Stimulated activated CD4-positive, alpha-beta T cell treated with anti-CD3 and anti-CD28 coated beads, Interleukin-1b, Interleukin-23, amount 100 ng/mL, for 48 hours (primary cell): ENCODE data around the gene C14orf93.
A peak's percentile ranks its signal among the peaks of the same experiment; 100 is the strongest.

Experiments used
- DNase-seq: peaks from one replicate; pipeline ENCODE4 v3.0.0-alpha.2; 2020

Gene C14orf93, protein sequence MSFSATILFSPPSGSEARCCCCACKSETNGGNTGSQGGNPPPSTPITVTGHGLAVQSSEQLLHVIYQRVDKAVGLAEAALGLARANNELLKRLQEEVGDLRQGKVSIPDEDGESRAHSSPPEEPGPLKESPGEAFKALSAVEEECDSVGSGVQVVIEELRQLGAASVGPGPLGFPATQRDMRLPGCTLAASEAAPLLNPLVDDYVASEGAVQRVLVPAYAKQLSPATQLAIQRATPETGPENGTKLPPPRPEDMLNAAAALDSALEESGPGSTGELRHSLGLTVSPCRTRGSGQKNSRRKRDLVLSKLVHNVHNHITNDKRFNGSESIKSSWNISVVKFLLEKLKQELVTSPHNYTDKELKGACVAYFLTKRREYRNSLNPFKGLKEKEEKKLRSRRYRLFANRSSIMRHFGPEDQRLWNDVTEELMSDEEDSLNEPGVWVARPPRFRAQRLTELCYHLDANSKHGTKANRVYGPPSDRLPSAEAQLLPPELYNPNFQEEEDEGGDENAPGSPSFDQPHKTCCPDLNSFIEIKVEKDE

DNA sequence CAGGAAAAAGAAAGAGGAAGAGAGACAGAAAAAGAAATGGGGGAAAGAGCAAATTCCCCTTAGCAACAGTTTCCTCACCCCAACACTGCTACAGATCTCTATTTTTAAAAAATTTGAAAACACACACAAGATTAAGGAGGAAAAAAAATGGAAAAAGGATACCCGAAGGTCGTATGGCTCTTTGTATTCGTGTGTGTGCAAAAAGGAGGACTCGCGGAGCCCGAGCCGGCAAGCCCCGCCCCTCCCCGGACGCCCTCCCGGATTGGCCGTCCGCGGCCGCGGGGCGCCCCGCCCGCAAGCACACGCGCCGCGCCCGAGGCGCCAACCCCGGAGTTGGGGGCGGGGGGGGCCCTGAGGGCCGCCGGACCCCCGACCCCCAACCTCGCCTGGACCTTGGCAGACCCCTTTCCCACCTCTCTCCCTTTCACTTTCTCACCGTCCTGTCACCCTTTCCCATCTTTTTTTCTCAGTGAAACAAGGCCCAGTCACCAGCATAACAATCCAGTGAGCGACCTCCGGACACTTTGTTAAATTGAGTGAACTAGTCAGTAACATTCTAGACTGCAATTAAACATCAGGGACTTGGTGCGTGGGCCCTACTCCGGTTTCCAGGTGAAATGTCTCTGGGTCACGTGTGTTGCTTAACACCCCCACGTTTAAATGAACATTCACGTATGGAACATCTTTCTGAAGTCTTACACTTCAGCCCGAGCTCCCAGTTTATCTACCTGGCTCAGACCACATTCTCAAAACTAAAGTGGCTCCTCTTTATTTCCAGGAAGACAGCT lies at the start of gene C14orf93:
TSS of gene C14orf93 (minus strand) at position 205 of the 788 bp plus-strand sequence. CDS start 11,120 bp downstream, outside the sequence.
- peak; percentile 81 for DNase-seq

DNA sequence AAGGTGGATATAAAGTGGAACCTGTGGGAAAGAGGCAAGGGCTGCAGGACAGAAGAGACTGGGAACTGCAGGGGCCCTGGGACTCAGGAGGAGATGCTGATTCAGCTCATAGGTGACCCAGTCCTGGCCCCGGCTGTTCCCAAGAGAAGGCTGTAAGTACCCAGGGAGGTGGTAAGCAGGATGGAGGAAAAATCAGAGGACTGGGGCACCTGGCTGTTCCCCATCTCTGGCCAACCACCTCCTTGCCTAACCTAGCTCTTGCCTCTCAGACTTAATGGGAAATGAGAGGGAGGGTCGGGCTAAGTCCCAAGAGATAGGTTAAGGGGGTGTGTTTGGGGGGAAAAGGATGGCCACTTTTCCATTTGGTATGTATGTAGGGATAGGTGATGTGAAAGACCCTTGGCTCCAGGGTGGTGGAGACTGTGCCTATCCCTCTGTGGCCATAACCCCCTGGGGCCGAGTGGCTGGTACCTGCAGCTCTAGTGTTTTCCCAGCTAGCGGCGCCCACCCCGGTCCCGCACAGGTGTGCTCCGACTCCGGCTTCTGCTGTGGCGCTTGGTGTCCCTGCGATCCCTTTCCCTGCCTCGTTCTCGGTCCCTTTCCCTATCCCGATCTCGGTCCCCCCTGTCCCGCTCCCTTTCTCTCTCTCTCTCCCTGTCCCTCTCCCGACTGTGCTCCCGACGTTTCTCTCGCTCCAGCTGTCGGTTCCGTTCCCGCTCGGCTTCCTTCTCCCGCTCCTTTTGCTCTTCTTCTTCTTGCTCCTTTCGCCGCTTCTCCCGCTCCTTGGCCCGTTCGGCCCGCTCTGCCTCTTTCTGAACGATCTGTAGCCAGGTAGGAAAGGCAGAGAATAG lies 48.9 kb upstream of the C14orf93 start:
- no peak for DNase-seq

DNA sequence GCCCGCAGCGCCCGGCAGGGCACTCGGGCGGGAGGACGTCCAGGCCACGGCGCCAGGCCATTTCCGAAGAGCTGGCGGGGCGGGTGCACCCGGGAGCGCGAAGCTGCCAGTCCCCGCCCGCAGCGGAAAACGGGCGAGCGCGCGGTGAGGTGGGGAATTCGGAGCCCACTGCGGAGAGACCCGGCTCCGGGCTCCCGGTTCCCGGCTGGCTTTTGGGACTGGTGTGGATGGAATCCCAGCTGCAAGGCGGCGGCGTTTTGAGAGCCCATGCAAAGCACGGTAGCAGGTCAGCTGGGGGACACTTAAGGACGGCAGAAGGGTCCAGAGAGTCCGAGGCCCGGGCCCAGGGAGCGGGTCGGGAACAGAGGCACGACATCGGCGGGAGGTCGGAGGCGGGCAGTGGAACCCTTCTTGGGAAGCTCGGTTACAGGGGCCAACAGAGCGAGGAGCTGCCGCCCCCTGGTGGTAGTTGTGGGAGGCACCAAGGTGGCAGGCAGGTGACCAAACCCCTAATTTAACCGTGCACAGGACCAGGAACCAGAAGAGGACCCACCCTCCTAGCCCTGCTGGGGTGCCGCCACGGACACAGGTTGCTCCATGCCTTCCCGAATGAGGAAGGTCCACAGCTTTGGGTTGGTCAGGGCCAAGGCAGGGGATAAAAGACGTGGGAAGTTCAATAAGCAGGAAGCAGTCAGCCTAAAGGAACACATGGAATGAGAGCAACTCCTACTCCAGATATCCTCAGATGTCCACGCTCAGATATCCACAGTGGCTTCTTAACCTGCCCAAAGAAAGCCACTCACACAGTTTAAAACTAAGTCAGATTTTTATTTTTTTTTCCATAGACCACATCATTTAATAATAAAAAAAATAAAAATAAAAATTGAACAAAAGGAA lies 48.1 kb upstream of the C14orf93 start:
- peak; percentile 85 for DNase-seq

DNA sequence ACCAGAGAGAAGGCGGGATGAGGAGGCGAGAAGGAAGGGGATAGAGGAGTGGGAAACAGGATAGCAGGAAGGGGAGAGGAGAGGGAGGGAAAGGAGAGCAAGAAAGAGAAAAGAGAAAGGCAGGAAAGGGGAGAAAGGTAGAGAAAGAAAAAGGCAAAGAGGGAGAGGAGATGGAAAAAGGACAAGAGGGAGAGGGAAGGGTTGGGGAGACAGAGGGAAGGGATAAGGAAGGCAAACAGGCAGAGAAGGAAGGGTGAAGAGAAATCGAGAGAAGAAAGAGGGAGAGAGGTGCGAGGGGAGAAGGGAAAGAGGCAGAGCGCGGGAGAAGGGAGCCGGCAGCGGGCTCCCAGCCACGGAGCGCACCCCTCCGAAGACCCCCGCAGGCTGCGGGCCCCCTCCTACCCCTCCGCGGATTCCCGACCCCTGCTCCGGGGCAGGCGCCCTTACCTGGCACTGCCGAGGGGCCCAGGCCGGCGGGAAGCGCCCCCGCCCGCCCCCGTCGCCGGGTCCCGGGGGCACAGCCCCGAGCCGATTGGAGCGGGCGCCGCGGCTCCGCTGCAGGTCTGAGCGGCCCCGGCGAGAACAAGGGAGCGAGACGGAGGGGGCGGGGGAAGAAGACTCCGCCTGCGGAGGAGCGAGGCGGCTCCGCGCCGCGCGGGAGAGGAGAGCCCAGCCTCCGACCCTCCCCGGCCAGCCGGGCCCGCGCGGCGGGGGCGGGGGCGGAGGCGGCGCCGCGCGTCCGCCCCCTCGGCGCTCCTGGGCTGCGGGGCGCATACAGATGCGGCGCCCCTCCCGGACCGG lies 47.2 kb upstream of the C14orf93 start, which contains the start of gene CDH24:
TSS of gene CDH24 (minus strand) at position 565 of the 801 bp plus-strand sequence. CDS start 1,787 bp downstream, outside the sequence.
- DNase-seq: peak; percentile 64

DNA sequence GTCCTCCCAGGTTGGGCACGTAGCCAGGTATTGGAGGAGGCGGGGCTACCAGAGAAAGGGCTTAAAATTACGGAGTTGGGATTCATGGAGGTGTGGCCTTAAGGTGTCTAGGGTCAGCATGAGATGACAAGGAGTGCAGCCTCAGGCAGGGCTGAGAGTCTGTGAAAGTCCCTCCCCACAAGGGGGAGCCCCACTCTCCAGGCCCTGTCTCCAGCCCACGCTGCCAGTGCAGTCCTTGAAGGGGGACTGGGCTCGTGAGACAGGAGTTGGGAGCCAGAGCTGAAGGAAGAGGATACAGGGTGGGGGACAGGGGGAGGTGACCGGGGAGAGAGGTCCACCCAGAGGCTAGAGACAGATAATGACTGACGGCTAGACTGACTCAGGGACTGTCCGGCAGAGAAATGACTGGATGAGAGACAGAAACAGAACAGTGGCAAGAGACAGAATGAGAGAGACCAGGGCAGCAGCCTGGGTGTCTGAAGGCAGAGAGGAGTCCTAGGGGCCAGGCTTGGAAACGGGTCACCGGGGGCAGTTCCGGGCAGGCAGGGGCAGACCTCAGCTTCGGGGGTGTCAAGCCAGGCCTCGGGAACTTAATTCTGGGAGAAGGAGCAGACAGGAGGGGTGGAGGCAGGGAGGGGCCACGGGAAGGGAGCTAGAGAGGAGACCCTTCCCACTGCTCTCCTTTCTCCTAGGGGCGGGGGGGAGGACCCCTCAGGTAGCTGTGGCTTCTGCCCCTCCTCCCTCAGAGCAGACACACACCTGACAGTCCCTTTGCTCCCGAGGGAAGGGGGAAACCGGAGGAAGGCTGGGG lies 46.4 kb upstream of the C14orf93 start:
- DNase-seq: peak; percentile 60

DNA sequence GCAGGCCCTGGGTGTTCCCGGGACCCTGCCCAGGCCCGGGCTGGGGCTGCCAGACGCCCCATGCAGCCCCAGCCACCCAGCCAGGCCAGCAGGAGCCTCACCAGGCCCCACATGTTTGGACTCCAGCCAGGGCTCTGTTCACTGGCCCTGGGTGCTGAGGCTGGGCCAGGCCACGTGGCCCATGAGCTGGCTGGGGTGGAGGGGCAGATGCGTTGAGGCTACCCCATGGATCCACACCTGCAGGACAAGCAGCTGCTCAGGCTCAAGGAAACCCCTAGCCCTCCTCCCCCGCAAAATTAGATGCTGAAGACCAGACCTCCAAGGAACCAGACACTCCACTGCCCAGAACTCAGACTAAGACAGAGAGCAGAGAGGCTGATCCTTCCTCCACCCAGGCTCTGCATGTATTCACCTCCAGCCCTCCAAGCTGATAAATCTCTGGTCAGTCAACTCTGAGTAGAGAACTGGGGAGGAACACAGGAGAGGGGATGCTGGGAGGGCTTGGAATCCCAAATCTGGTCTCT lies 45.7 kb upstream of the C14orf93 start:
- no peak for DNase-seq

DNA sequence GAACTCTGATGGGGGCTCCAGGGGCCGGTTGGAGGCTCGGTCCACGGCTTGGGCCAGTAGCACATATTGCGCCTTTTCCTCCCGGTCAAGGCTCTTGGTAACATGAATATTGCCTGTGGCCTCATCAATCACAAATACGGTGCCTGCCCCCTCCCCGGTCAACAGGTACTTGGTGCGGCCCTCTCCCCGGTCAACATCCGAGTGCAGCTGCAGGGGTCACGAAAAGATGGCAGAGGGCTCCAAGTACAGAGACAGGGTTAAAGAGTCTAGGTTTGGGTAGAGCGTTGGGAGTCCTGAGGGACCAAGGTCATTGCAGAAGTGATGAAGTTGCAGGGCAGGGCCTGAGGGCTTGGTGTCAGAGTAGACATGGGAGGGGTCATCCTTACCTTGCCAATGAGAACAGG lies 45.2 kb upstream of the C14orf93 start:
- DNase-seq: no peak

DNA sequence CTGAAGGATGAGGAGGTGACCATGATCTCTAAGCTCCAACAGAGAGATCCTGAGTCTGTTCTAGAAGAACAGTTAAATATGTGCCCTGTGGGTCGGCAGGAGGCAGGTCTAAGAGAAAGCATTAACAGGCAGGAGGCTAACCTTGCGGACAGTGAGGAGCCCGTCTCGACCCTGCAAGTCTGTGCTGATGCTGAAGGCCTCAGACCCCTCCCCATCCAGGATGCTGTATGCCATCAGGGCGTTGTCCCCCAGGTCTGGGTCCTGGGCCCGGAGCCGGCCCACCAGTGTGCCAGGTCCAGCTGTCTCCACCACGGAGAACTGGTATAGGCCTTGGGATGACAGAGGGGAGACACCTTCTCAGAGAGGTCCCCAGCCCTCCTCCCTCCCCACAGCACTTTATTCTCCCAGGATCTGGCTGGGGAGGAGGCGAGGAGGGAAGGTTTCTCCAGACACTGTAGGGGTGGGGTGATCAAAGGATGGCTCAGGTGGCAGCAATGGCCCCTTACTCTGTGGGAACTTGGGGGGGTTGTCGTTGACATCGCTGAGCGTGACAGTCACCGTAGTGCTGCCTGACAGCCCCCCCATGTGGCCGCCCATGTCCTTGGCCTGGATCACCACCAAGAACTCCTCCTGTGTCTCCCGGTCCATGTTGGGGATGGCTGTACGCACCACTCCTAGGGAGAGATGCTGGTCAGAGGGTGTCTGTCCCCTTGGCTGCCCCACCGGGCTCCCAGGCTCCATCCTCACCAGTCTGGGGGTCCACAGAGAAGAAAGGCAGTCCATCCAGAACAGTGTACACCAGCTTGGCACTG lies 44.3 kb upstream of the C14orf93 start:
- DNase-seq: peak; percentile 23

DNA sequence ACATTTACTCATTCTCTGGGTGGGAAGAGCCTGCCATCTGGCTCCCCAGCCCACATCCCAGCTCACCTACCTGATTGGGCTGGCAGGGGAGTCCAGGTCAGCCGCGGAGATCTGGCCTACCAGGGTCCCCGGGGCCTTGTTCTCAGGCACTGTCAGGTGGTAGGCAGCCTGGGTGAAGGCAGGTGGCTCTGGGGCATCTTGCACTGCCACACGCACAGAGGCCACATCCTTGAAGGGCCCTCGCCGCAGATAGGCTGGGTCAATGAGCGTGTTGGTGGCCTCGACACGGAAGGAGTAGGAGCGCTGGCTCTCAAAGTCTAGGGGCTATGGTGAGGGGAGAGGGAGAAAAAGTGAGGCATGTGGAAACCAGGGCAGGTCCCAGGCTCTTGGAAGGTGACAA lies 43.5 kb upstream of the C14orf93 start:
- no peak for DNase-seq

DNA sequence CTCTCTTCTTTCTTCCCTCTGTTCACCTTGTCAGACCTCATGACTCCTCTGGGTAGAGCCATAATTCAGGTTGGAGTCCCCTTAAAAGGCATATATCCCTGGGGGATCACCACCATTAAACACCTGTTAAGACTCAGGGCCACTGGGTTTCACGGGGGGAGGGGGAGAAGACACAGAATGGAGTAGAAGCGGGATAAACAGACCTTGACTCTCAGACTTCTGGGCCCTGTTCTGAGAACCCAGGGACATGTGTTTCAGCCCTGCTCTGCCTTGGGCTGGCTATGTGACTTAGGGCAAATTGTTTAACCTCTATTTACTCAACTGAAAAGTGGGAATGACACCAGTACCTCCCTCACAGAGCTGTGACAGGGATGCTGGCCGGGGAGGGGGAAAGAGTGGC lies 42.7 kb upstream of the C14orf93 start:
- DNase-seq: no peak

DNA sequence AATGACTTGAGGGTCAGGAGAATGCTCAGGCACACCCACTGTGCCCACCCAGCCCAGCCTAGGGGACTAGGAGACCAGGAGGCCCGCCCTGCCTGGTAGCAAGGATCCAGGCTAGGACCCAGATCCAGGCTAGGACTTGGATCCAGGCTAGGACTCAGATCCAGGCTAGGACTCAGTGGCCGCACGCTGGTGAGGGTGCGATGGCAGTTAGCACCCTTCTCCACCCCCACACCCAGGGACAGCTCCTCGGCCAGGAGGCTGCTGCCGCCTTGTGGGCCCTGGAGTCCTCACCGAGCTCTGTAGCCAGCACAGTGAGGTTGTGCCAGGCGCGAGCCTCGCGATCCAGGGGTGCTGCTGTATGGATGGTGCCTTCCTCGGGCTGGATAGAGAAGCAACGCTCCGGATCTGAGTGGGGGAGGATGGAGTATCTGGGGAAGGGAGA lies 42.3 kb upstream of the C14orf93 start:
- no peak for DNase-seq

DNA sequence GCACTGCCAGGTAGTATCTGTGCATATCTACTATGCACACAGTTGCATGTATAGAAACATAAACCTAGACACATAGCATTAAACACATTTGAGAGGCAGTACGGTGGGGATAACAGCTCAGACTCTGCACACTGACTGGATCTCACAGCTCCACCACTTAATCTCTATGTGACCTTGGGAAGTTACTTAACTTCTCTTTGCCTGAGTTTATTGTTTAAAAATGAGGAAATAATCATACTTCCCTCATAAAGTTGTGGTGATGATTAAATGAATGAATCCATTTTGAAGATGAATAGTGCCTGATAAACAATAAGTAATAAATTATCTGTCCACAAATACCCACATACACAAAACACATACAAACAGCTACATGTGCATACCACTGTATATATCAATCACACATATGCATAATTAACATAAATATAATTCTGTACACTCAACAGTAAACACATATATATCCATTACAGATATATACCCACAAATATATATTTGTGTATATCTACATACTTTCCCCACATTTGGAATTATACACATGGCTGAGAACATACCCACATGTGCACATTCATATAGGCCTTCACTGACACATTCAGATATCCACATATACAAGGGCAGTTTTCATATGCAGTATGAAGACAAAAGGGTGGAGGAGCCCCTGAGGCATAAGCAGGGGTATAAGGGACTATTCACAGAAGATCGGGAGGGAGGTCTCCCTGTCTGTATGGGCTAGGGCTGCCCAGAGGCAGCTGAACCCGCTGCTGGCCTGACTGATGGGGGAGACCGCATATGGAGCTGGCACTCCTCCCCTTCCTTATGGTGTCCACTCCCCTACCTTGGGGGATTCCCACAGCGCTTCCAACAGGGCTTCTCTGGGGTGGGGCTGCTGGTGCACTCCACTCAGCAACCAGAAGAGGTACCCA lies 41.5 kb upstream of the C14orf93 start:
- no peak for DNase-seq

DNA sequence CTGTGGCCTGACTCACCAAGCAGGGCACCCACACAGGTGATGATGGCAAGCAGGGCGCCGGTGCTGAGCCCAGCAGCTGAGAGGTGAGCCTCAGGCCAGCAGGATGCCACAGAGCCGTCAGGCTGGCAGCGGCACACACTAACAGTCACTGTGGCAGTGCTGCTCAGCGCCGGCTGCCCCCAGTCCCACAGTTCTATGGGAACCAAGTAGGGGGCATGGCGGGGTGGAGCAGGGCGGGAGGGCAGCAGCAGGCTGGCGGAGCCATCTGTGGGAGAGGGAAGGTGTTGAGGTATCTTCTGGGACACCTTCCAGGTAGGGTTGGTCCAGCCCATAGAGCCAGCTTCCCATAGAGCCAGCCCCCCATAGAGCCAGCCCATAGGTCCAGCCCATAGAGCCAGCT lies 39.1 kb upstream of the C14orf93 start:
- DNase-seq: no peak

DNA sequence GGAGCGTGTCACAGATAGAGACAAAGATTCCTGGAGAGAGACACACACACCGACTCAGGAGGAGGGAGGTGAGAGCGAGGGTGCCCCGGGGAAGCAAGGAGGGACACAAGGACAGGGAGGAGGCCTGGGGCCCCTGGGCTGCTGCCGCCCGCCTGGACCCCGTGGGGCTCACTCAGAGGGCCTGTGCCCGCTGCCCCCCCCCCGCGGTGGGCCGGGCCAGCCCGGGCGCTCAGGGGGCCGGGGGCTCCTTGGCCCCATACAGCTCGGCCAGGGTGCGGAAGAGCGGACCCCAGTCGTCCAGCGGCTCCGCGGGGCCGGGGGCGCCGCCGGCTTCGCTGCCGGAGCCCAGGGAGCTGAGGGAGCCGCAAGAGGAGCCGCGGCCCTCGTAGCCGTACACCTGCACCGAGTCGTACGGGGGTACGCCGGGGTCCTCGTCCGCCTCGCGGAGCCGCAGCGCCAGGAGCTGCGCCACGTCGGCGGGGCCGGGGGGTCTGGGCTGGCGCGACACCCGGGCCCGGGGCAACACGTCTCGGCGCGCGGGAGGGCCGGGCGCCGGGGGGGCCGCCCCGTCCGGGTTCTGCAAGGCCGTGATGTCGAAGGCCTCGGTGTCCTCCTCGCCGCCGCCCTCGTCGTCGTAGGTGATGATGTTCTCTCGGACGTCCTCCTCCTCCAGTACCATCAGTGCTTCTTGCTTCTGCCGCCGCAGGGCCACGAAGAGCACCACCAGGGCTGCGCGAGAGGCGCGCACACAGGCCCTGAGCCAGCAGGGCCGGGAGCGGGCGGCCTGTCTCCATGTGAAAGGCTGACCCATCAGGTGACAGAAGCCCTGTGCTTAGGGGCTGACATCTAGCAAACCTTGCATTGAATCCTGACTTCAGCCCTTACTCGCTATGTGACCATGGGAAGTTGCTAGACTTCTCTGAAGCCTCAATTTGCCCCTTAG lies 38.1 kb upstream of the C14orf93 start:
- DNase-seq: no peak

DNA sequence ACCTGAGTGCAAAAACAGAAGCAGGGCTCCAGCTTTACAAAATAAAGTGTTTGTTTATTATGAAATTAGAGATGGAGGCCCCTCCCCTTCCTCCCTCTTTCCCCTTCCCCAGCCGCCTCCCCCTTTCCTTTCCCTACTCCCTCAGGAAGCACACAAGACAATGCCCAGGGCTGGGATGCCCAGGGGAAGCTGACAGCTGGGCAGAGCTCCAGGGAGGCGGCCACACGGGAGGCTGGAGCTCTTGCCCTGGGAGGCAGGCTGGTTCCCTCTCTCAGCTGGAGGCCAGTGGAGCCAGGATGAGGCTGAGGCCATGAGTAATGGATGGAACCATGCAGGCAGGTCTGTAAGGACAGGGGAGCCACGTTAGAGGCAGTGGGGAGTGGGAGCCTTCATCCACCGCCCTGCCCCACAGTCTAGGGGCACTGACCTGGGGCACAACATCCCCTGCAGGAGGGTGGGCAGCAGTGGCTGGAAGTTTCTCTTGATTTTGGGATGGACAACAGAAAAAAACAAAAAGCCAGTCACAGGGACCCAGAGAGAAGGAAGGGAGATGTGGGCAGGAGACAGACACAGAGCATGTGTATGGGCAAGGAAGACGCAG lies 37.2 kb upstream of the C14orf93 start:
- DNase-seq: no peak
